OCI-LY3 (cell line): ENCODE measurements around the gene SCUBE3.

ENCODE experiments used
- H2AFZ ChIP-seq: fragments of 200-600, 300-600 bp; shearing (Covaris generic); 2 replicates; pipeline ENCODE4 v1.6.0; 2014; ENCODE audit warnings: antibody characterized with exemption, low read depth, low read length
- H3K27ac ChIP-seq: fragments of 200-600, 300-600 bp; sonication (generic); 2 replicates; pipeline ENCODE4 v1.5.1; 2014; ENCODE audit warnings: mild to moderate bottlenecking, low read length, moderate library complexity, mixed read lengths
- H3K27me3 ChIP-seq: fragments of 200-600, 300-600 bp; sonication (generic); 2 replicates; pipeline ENCODE4 v1.6.1; 2014; ENCODE audit warnings: low read depth, low read length, mixed read lengths
- H3K36me3 ChIP-seq: fragments of 200-600, 300-600 bp; sonication (generic); replicated peaks from 2 replicates; pipeline ENCODE3; 2014; ENCODE audit warnings: low read depth, low read length, mixed read lengths
- H3K4me1 ChIP-seq: fragments of 300-600, 200-600 bp; sonication (generic); 2 replicates; pipeline ENCODE4 v1.6.1; 2014; ENCODE audit warnings: low read length, mixed read lengths
- H3K4me2 ChIP-seq: fragments of 200-600, 300-600 bp; sonication (generic); 2 replicates; pipeline ENCODE4 v1.6.1; 2014; ENCODE audit warnings: low read length, mixed read lengths
- H3K4me3 ChIP-seq: fragments of 300-600, 200-600 bp; sonication (generic); 2 replicates; pipeline ENCODE4 v1.5.1; 2014; ENCODE audit warnings: antibody characterized with exemption, mild to moderate bottlenecking, low read length, moderate library complexity
- H3K79me2 ChIP-seq: fragments of 300-600, 200-600 bp; shearing (Covaris generic); 2 replicates; pipeline ENCODE4 v1.6.1; 2014; ENCODE audit warnings: mild to moderate bottlenecking, low read length, mixed read lengths
- H3K9ac ChIP-seq: fragments of 300-600, 200-600 bp; shearing (Covaris generic); 2 replicates; pipeline ENCODE4 v1.6.0; 2014; ENCODE audit warnings: mild to moderate bottlenecking, low read length, moderate library complexity
- H3K9me3 ChIP-seq: fragments of 200-600, 300-600 bp; shearing (Covaris generic); 2 replicates; pipeline ENCODE4 v1.6.1; 2014; ENCODE audit warnings: low read length, mixed read lengths; ENCODE audit not compliant: insufficient read depth
- H4K20me1 ChIP-seq: fragments of 200-600, 300-600 bp; sonication (generic); 2 replicates; pipeline ENCODE4 v1.6.1; 2016; ENCODE audit warnings: low read length, mixed read lengths; ENCODE audit not compliant: insufficient read depth
- CTCF ChIP-seq: fragments of 200-600, 300-600 bp; sonication (generic); IDR thresholded peaks from 2 replicates; pipeline ENCODE4 v1.5.1; 2014; ENCODE audit warnings: antibody characterized with exemption, low read length, low read depth
- EZH2phosphoT487 ChIP-seq: fragments of 200-600 bp; shearing (Covaris generic); IDR thresholded peaks from 2 replicates; pipeline ENCODE4 v1.6.1; 2018; ENCODE audit warnings: antibody characterized with exemption, mixed run types, low read depth

The SCUBE3 gene

DNA sequence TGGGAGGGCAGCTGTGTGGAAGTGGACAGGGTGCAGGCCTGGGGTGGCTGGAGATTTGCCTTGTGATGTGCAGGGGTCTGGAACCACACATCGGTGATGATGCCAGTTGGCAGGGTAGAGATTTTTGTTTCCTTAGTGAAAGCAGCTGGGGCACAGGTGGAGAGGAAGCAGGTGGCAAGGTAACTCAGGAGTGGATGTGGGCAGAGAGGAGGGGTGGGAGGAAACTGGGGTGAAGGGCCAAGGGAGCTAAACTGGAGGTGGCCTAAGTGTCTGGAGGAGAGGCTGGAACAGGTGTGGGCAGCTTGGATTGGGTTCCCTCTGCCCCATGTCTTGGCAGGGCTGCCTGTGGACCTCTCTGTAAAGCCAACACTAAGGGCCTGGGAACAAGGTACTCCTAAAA is 4.7 kb upstream of the SCUBE3 start:
- Histone ChIP-seq H3K27me3 (peaks cover 18% of the 10 kb centered on the region), H3K4me2 (no peak overlapping the region), H4K20me1 (no peaks in the 10 kb centered on the region), H2AFZ (no peak overlapping the region), H3K79me2 (no peaks in the 10 kb centered on the region), H3K4me3 (no peak overlapping the region), H3K36me3 (no peaks in the 10 kb centered on the region), H3K9me3 (no peaks in the 10 kb centered on the region), H3K4me1 (no peaks in the 10 kb centered on the region), H3K27ac (no peak overlapping the region), H3K9ac (no peak overlapping the region)
- TF ChIP-seq CTCF = no peak
- TF ChIP-seq EZH2phosphoT487 = no peak

DNA sequence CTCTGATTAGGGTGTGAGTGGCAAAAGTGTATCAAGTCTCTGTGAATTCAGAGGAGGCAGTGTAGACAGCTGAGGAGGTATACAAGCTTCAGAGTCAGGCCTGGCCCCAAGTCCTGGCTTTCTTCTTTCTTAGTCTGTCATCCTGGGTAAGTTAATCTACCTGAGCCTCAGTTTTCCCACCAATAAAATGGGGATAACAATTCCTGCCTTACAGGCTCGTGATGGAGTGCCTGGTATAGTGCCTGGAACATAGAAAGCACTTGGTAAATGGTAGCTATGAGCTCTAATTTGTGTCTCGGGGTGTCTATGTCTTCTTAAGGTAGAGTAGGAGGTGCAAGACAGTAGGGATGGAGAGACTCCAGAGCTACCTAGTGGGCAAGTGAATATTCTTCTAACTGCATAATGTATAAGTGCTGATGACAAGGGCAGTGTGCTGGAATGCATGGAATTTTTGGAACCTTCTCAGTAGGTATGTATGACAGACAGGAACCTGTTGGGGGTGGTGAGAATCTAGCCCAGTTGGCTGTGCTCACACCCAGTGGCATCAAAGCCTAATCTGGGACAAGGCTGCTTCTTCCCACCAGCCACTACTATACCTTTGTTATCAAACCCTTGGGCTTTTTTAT is 4.0 kb upstream of the SCUBE3 start:
- H3K4me3 ChIP-seq = no peak overlapping the region
- no peak for TF ChIP-seq CTCF
- no peak for TF ChIP-seq EZH2phosphoT487

DNA sequence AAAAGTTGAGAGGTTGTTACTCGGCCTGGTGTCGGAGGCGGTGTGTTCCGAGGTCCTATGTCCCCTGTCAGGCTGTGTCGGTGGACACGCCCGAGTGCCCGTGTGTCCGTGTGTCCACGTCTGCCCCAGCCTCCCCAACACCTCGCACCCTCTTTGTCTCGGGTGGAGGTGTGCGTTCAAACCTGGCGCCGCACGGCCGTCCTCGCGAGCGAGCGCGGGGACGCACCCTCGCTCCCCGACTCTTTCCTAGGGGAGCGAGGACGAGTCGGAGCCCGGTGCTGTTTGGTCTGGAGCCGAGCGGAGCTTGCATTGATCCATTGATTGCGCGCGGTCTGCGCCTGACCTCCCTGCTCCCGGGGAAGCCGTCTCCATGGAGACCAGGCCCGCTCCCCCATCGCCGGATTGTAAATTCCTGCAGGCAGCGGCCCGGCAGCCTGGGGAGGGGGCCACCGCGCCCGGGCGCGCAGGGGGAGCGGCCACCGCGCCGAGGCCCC is 411 bp upstream of the SCUBE3 start:
- Histone ChIP-seq H3K4me3 (no peak overlapping the region), H3K9me3 (no peaks in the 10 kb centered on the region), H3K4me2 (no peak overlapping the region), H3K4me1 (no peaks in the 10 kb centered on the region), H3K27ac (no peak overlapping the region), H3K36me3 (no peaks in the 10 kb centered on the region), H2AFZ (no peak overlapping the region), H3K79me2 (no peaks in the 10 kb centered on the region), H3K27me3 (no peaks in the 10 kb centered on the region), H4K20me1 (no peaks in the 10 kb centered on the region), H3K9ac (no peak overlapping the region)
- TF ChIP-seq CTCF (no peak), EZH2phosphoT487 (no peak)

More for the DNA sequence above, 4.0 kb upstream of the SCUBE3 start:
- Histone ChIP-seq H3K27ac (no peak overlapping the region), H3K36me3 (no peaks in the 10 kb centered on the region), H3K9ac (no peak overlapping the region), H4K20me1 (no peaks in the 10 kb centered on the region), H3K4me1 (no peaks in the 10 kb centered on the region), H2AFZ (no peak overlapping the region), H3K4me2 (no peak overlapping the region), H3K9me3 (no peaks in the 10 kb centered on the region), H3K79me2 (no peaks in the 10 kb centered on the region), H3K27me3 (peaks cover 18% of the 10 kb centered on the region)

DNA sequence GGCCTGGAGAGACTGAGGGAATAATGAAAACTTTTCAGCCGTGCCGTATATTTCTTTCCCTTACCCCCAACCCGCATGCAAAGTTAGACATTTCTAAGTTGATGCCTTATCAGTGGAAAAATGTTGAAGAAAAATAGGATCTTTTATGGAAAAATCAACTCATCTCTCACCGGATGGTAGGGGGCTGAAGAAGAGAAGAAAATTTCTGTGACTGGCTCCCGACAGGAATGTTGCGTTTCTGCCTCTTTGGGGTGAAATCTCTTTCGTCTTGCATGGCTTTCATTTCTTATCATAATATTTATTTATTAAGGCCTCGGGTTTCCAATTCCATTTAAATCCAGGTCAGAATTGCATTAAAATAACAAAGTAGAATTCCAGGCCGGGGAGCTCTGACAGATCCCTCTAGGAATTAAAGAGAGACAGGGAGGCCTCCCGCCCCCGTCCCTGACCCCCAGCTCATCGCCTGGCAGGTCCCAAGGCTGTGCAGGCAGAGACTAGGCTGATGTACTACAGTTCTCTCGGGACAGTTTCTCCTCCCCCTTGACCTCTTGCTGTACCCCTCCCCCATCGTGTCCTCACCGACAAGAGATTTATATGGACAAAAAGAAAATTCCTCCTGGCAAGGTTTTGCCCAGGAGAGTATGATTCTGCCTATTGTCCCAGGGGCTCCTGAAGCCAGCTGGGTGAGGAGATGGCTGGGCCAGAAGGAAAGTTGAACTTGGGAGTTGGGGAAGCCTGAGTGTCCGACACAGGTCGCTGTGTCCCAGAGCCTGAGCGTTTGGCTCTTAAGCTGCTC is 1.3 kb downstream of the SCUBE3 start:
- no peaks in the 10 kb centered on the region for H4K20me1 ChIP-seq
- H3K27me3 ChIP-seq = no peaks in the 10 kb centered on the region
- no peak overlapping the region for H3K4me3 ChIP-seq
- no peaks in the 10 kb centered on the region for H3K79me2 ChIP-seq
- H3K27ac ChIP-seq = no peak overlapping the region
- no peaks in the 10 kb centered on the region for H3K4me1 ChIP-seq
- H3K4me2 ChIP-seq = no peak overlapping the region
- no peaks in the 10 kb centered on the region for H3K36me3 ChIP-seq
- H3K9ac ChIP-seq = no peak overlapping the region
- no peak overlapping the region for H2AFZ ChIP-seq
- no peak for TF ChIP-seq CTCF
- no peak for TF ChIP-seq EZH2phosphoT487
- H3K9me3 ChIP-seq = no peaks in the 10 kb centered on the region
